HepG2 (cell line): Measurements from ENCODE around the gene CHRNG. TPM values are rescaled to one million over a fixed set of nuclear protein-coding genes. Genes with fewer than 3 reads are reported as not detected.
A peak's percentile ranks its signal among the peaks of the same experiment; 100 is the strongest.

Source experiments
- BORCS8-MEF2B ChIP-seq: sonication (generic); formaldehyde crosslinking; IDR thresholded peaks from 2 replicates; pipeline ENCODE4 v1.8.0; 2022; ENCODE audit warnings: mild to moderate bottlenecking, missing genetic modification reagents
- GATA4 ChIP-seq: sonication (generic); IDR thresholded peaks from 2 replicates; pipeline ENCODE4 v1.6.1; 2016; ENCODE audit warnings: antibody characterized with exemption, low read depth, borderline replicate concordance
- IRF9 ChIP-seq: sonication (generic); formaldehyde crosslinking; IDR thresholded peaks from 2 replicates; pipeline ENCODE4 v1.8.0; 2022; ENCODE audit warnings: missing genetic modification reagents, mild to moderate bottlenecking, borderline replicate concordance
- MAFG ChIP-seq: sonication (generic); formaldehyde crosslinking; IDR thresholded peaks from 2 replicates; pipeline ENCODE4 v1.5.1; 2020; ENCODE audit warnings: mild to moderate bottlenecking, missing genetic modification reagents
- MAZ ChIP-seq, 2 experiments: sonication (generic) in 1 of 2; formaldehyde crosslinking in 1 of 2; IDR thresholded peaks; 2 replicates each; pipeline versions ENCODE4 v1.5.0 to v1.6.1; 2012 to 2020; ENCODE audit warnings: low read depth in 2 of 2, mild to moderate bottlenecking in 2 of 2, borderline replicate concordance in 1 of 2, improper control_type of control experiment in 1 of 2, low read length in 1 of 2, missing genetic modification reagents in 1 of 2, moderate library complexity in 1 of 2
- NFYB ChIP-seq: sonication (generic); formaldehyde crosslinking; IDR thresholded peaks from 2 replicates; pipeline ENCODE4 v1.4.0; 2020; ENCODE audit warnings: missing genetic modification reagents
- PHF21A ChIP-seq: sonication (generic); formaldehyde crosslinking; IDR thresholded peaks from 2 replicates; pipeline ENCODE4 v1.5.0; 2020; ENCODE audit warnings: mild to moderate bottlenecking, missing genetic modification reagents
- RBFOX2 ChIP-seq: fragments of 200-400 bp; formaldehyde crosslinking; IDR thresholded peaks from 2 replicates; pipeline ENCODE4 v1.6.1; 2017; ENCODE audit warnings: low read depth, mild to moderate bottlenecking, low read length
- RXRA ChIP-seq: sonication (generic); formaldehyde crosslinking; IDR thresholded peaks from 2 replicates; pipeline ENCODE4 v1.5.1; 2020; ENCODE audit warnings: missing genetic modification reagents
- SOX6 ChIP-seq, 2 experiments: fragments of 450-650 bp in 1 of 2; sonication (generic) in 1 of 2; formaldehyde crosslinking in 1 of 2; IDR thresholded peaks; 2 replicates each; pipeline versions ENCODE4 v1.4.0 to v1.6.1; 2017 to 2020; ENCODE audit warnings: antibody characterized with exemption in 1 of 2, mild to moderate bottlenecking in 1 of 2, missing genetic modification reagents in 1 of 2
- ZFP37 ChIP-seq: sonication (generic); formaldehyde crosslinking; IDR thresholded peaks from 2 replicates; pipeline ENCODE4 v1.4.0; 2020; ENCODE audit warnings: missing genetic modification reagents, borderline replicate concordance
- ZFYVE20 ChIP-seq: sonication (generic); formaldehyde crosslinking; IDR thresholded peaks from 2 replicates; pipeline ENCODE4 v1.8.0; 2023; ENCODE audit warnings: low read depth, mild to moderate bottlenecking, moderate library complexity, missing genetic modification reagents, borderline replicate concordance
- ZNF160 ChIP-seq: sonication (generic); formaldehyde crosslinking; IDR thresholded peaks from 2 replicates; pipeline ENCODE4 v1.8.0; 2022; ENCODE audit warnings: mild to moderate bottlenecking, inconsistent platforms, missing genetic modification reagents
- ZNF639 ChIP-seq: conservative IDR thresholded peaks from 2 replicates; pipeline ENCODE4 v1.6.1; 2018; ENCODE audit warnings: missing genetic modification reagents
- ZNF776 ChIP-seq: sonication (generic); formaldehyde crosslinking; IDR thresholded peaks from 2 replicates; pipeline ENCODE4 v1.4.0; 2020; ENCODE audit warnings: mild to moderate bottlenecking, missing genetic modification reagents
- ZNF781 ChIP-seq: sonication (generic); formaldehyde crosslinking; IDR thresholded peaks from 2 replicates; pipeline ENCODE4 v1.5.1; 2020; ENCODE audit warnings: borderline replicate concordance, mild to moderate bottlenecking, missing genetic modification reagents; ENCODE audit errors: not compliant biosample characterization
- ZNF790 ChIP-seq: sonication (generic); formaldehyde crosslinking; IDR thresholded peaks from 2 replicates; pipeline ENCODE4 v1.8.0; 2022; ENCODE audit warnings: missing genetic modification reagents, mild to moderate bottlenecking, borderline replicate concordance
- polyA plus RNA-seq, 8 experiments: library from polyadenylated mRNA; depleted of rRNA in 3 of 8; stranded (reverse) in 7 of 8; unstranded in 1 of 8; fragments of >200 nt; fragmentation: Illumina TruSeq in 4 of 8; extraction: Trizol in 4 of 8; gene quantifications; 2 replicates each; pipeline versions ENCODE4 v1.2.1 to v1.2.3, GENCODE V29; 2011 to 2016; ENCODE audit warnings: low read depth in 4 of 8, missing spikeins in 1 of 8, mixed read lengths in 1 of 8; ENCODE audit not compliant: insufficient read depth in 1 of 8
- total RNA-seq, 5 experiments: library from RNA; depleted of rRNA; stranded (reverse); fragments of >200 nt; fragmentation: Illumina TruSeq; extraction: Trizol; gene quantifications; 2 replicates each; pipeline ENCODE4 v1.2.3, GENCODE V29; 2016; ENCODE audit warnings: low read depth in 1 of 5
- TF ChIP-seq, protein P1 (sequence below): sonication (generic); formaldehyde crosslinking; IDR thresholded peaks from 2 replicates; pipeline ENCODE4 v1.8.0; 2022; ENCODE audit warnings: mild to moderate bottlenecking, missing genetic modification reagents
- TF ChIP-seq, protein P2 (sequence below): sonication (generic); formaldehyde crosslinking; IDR thresholded peaks from 2 replicates; pipeline ENCODE4 v1.8.0; 2022; ENCODE audit warnings: mild to moderate bottlenecking, missing genetic modification reagents; ENCODE audit not compliant: insufficient replicate concordance
- TF ChIP-seq, protein P3 (sequence below): sonication (generic); formaldehyde crosslinking; IDR thresholded peaks from 2 replicates; pipeline ENCODE4 v1.8.0; 2022; ENCODE audit warnings: mild to moderate bottlenecking, missing genetic modification reagents, borderline replicate concordance

CHRNG gene
- total and polyA plus RNA-seq, 2 of the 13 experiments (the other 11 are each of a cell fraction or from before 2014, with no cell fraction given) = not detected

DNA sequence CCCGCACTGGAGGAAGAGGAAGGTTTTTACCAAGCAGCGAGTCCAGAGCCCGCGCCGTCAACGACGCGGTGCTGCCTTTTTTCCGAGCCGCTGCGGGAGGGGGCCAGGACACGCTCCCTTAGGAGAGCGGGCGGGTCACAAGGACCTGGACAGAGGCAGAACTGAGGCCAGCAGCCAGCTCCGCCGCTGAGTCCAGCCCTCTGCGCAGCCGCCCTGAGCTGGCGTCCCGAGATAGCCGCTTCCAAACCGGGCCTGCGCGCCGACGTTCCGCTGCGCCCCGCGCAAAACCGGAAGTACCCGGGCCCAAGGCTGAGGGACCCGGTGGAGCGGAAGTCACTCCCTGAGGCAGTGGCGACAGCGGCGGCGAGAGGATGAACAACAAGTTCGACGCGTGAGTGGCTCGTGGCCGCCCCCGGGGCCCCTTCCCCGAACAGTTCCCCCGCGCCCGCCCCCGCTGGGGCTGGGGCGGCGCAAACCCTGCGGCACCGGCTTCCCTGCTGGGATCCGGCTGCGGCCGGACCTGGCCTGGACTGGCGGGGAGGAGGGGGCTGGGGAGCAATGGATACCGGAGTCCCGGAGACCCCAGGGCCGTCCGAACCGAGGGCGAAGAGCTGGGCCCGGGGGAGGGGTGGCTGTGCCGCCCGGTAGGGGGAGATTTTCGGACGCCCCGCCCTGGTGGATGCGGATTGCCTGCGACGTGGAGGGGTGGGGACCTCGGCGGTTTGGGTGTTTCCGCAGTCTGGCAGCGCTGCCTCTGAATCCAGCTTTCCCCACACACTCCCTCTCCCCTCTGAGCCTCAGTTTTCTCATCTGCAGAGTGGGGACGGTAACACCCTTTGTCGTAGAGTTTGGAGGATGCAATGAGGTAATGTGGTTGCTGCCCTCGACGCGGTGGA is 11.1 kb downstream of the CHRNG start, which contains the start of the genes EIF4E2 and TIGD1 (continued):
- TF ChIP-seq MAZ (IDR thresholded peaks at IDR 0.05; ENCODE audit: borderline replicate concordance, low read depth, low read length) = peak; percentile 82
- TF ChIP-seq MAZ (CRISPR knock-in tag; IDR thresholded peaks at IDR 0.05; ENCODE audit: low read depth) = peak; percentile 98
- TF ChIP-seq, protein P1, sequence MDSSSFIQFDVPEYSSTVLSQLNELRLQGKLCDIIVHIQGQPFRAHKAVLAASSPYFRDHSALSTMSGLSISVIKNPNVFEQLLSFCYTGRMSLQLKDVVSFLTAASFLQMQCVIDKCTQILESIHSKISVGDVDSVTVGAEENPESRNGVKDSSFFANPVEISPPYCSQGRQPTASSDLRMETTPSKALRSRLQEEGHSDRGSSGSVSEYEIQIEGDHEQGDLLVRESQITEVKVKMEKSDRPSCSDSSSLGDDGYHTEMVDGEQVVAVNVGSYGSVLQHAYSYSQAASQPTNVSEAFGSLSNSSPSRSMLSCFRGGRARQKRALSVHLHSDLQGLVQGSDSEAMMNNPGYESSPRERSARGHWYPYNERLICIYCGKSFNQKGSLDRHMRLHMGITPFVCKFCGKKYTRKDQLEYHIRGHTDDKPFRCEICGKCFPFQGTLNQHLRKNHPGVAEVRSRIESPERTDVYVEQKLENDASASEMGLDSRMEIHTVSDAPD = peak; percentile 29
- peak; percentile 96 for TF ChIP-seq ZNF781 (CRISPR knock-in tag)
- TF ChIP-seq SOX6 (IDR thresholded peaks at IDR 0.05) = no peak
- peak; percentile 88 for TF ChIP-seq SOX6 (CRISPR knock-in tag; IDR thresholded peaks at IDR 0.05)
- peak; percentile 98 for TF ChIP-seq ZNF160 (CRISPR knock-in tag)
- TF ChIP-seq IRF9 (CRISPR knock-in tag) = peak; percentile 99
- TF ChIP-seq, protein P2, sequence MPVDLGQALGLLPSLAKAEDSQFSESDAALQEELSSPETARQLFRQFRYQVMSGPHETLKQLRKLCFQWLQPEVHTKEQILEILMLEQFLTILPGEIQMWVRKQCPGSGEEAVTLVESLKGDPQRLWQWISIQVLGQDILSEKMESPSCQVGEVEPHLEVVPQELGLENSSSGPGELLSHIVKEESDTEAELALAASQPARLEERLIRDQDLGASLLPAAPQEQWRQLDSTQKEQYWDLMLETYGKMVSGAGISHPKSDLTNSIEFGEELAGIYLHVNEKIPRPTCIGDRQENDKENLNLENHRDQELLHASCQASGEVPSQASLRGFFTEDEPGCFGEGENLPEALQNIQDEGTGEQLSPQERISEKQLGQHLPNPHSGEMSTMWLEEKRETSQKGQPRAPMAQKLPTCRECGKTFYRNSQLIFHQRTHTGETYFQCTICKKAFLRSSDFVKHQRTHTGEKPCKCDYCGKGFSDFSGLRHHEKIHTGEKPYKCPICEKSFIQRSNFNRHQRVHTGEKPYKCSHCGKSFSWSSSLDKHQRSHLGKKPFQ (CRISPR knock-in tag) = peak; percentile 97
- TF ChIP-seq RXRA (CRISPR knock-in tag) = peak; percentile 94
- 0 out of 2 replicates have a peak, but pooled peaks have one; percentile 51 for TF ChIP-seq MAFG (CRISPR knock-in tag)
- peak; percentile 99 for TF ChIP-seq RBFOX2
- TF ChIP-seq ZNF790 (CRISPR knock-in tag) = peak; percentile 100
- TF ChIP-seq ZFP37 (CRISPR knock-in tag) = peak; percentile 99
- TF ChIP-seq PHF21A (CRISPR knock-in tag) = peak; percentile 98
- TF ChIP-seq, protein P3, sequence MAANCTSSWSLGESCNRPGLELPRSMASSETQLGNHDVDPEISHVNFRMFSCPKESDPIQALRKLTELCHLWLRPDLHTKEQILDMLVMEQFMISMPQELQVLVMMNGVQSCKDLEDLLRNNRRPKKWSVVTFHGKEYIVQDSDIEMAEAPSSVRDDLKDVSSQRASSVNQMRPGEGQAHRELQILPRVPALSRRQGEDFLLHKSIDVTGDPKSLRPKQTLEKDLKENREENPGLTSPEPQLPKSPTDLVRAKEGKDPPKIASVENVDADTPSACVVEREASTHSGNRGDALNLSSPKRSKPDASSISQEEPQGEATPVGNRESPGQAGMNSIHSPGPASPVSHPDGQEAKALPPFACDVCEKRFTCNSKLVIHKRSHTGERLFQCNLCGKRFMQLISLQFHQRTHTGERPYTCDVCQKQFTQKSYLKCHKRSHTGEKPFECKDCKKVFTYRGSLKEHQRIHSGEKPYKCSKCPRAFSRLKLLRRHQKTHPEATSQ (CRISPR knock-in tag) = peak; percentile 99
- peak; percentile 97 for TF ChIP-seq ZNF639
- peak; percentile 77 for TF ChIP-seq NFYB (CRISPR knock-in tag)
- peak; percentile 89; the same call in 1 of the 2 replicates for TF ChIP-seq ZNF776 (CRISPR knock-in tag)
- TF ChIP-seq BORCS8-MEF2B (CRISPR knock-in tag) = peak; percentile 99
- peak; percentile 71 for TF ChIP-seq GATA4
- no peak for TF ChIP-seq ZFYVE20 (CRISPR knock-in tag)
